SK-N-SH treated with all-trans-retinoic acid at 6 μM for 48 hours (cell line): ENCODE measurements around the gene PHF19.

ENCODE experiments used
- ATAC-seq: fragments of 200-7000 bp; cut with Tn5 transposase; 3 replicates; pipeline ENCODE4 v1.9.1; 2020; ENCODE audit warnings: mild to moderate bottlenecking, moderate library complexity
- ARNTL ChIP-seq: fragments of 450-650 bp; formaldehyde crosslinking; IDR thresholded peaks from 2 replicates; pipeline ENCODE4 v1.5.0; 2020; ENCODE audit warnings: low read depth, mild to moderate bottlenecking, moderate library complexity, borderline replicate concordance
- BACH2 ChIP-seq: fragments of 250-450 bp; sonication (Bioruptor Pico); IDR thresholded peaks from 2 replicates; pipeline ENCODE4 v1.9.0; 2021; ENCODE audit warnings: mild to moderate bottlenecking, borderline replicate concordance
- CREB5 ChIP-seq: fragments of 250-450 bp; sonication (Bioruptor Pico); IDR thresholded peaks from 2 replicates; pipeline ENCODE4 v1.5.1; 2020; ENCODE audit warnings: low read depth, mild to moderate bottlenecking, moderate library complexity
- CSDC2 ChIP-seq: fragments of 250-450 bp; sonication (Bioruptor Pico); IDR thresholded peaks from 2 replicates; pipeline ENCODE4 v1.5.0; 2020; ENCODE audit warnings: mild to moderate bottlenecking, moderate library complexity
- CSRNP3 ChIP-seq: fragments of 250-450 bp; sonication (Bioruptor Pico); IDR thresholded peaks from 2 replicates; pipeline ENCODE4 v1.5.1; 2021; ENCODE audit warnings: mild to moderate bottlenecking, moderate library complexity
- ESRRG ChIP-seq: fragments of 250-450 bp; sonication (Bioruptor Pico); IDR thresholded peaks from 2 replicates; pipeline ENCODE4 v1.6.1; 2021; ENCODE audit warnings: mild to moderate bottlenecking
- GLIS3 ChIP-seq: fragments of 250-450 bp; sonication (Bioruptor Pico); IDR thresholded peaks from 2 replicates; pipeline ENCODE4 v1.5.0; 2020; ENCODE audit warnings: mild to moderate bottlenecking, moderate library complexity
- ISL1 ChIP-seq: fragments of 250-450 bp; sonication (Bioruptor Pico); IDR thresholded peaks from 2 replicates; pipeline ENCODE4 v2.1.2; 2022; ENCODE audit warnings: mild to moderate bottlenecking, moderate library complexity
- PATZ1 ChIP-seq: fragments of 250-450 bp; sonication (Bioruptor Pico); IDR thresholded peaks from 2 replicates; pipeline ENCODE4 v1.8.0; 2020; ENCODE audit warnings: mild to moderate bottlenecking, moderate library complexity, borderline replicate concordance
- POU6F1 ChIP-seq: fragments of 250-450 bp; sonication (Bioruptor Pico); IDR thresholded peaks from 2 replicates; pipeline ENCODE4 v1.8.0; 2021; ENCODE audit warnings: low read depth, mild to moderate bottlenecking, moderate library complexity, borderline replicate concordance
- PPARA ChIP-seq: fragments of 250-450 bp; sonication (Bioruptor Pico); IDR thresholded peaks from 2 replicates; pipeline ENCODE4 v1.5.0; 2020; ENCODE audit warnings: mild to moderate bottlenecking, borderline replicate concordance
- RARB ChIP-seq: fragments of 250-450 bp; sonication (Bioruptor Pico); IDR thresholded peaks from 2 replicates; pipeline ENCODE4 v1.8.0; 2021; ENCODE audit warnings: mild to moderate bottlenecking, moderate library complexity
- SNAI2 ChIP-seq: fragments of 250-450 bp; sonication (Bioruptor Pico); IDR thresholded peaks from 2 replicates; pipeline ENCODE4 v1.5.0; 2020; ENCODE audit warnings: mild to moderate bottlenecking, moderate library complexity
- TSHZ2 ChIP-seq: fragments of 250-450 bp; sonication (Bioruptor Pico); IDR thresholded peaks from 2 replicates; pipeline ENCODE4 v1.5.0; 2020; ENCODE audit warnings: mild to moderate bottlenecking, moderate library complexity
- ZC3H10 ChIP-seq: fragments of 250-450 bp; sonication (Bioruptor Pico); IDR thresholded peaks from 2 replicates; pipeline ENCODE4 v1.5.1; 2021; ENCODE audit warnings: mild to moderate bottlenecking, moderate library complexity
- ZFP3 ChIP-seq: fragments of 250-450 bp; sonication (Bioruptor Pico); IDR thresholded peaks from 2 replicates; pipeline ENCODE4 v1.5.0; 2020; ENCODE audit warnings: mild to moderate bottlenecking, moderate library complexity
- ZFP30 ChIP-seq: fragments of 450-650 bp; formaldehyde crosslinking; IDR thresholded peaks from 2 replicates; pipeline ENCODE4 v1.5.0; 2022; ENCODE audit warnings: mild to moderate bottlenecking, moderate library complexity
- ZNF565 ChIP-seq: fragments of 450-650 bp; formaldehyde crosslinking; conservative IDR thresholded peaks from 2 replicates; pipeline ENCODE4 v1.5.0; 2020; ENCODE audit warnings: low read depth, mild to moderate bottlenecking, moderate library complexity
- ZNF70 ChIP-seq: fragments of 450-650 bp; formaldehyde crosslinking; IDR thresholded peaks from 2 replicates; pipeline ENCODE4 v1.5.0; 2020; ENCODE audit warnings: mild to moderate bottlenecking, moderate library complexity
- ZNF8 ChIP-seq: fragments of 450-650 bp; formaldehyde crosslinking; IDR thresholded peaks from 2 replicates; pipeline ENCODE4 v1.5.0; 2020; ENCODE audit warnings: mild to moderate bottlenecking, moderate library complexity

Gene PHF19

GRCh38 chr9:120889606-120890271 lies 12.8 kb upstream of the PHF19 start (continued):
- TF ChIP-seq ISL1 (no peak), SNAI2 (no peak), GLIS3 (CRISPR knock-in tag) (no peak)

GRCh38 chr9:120888626-120889025 lies 11.6 kb upstream of the PHF19 start:
- TF ChIP-seq BACH2 (no peak), POU6F1 (CRISPR knock-in tag) (no peak), ZFP30 (no peak), SNAI2 (no peak)
- ATAC-seq: no peak

- TF ChIP-seq ZNF565 (CRISPR knock-in tag): no peak
- no peak for TF ChIP-seq ZNF8 (CRISPR knock-in tag)
- no peak for TF ChIP-seq PATZ1 (CRISPR knock-in tag)
- TF ChIP-seq CSRNP3 (CRISPR knock-in tag): no peak
- no peak for TF ChIP-seq PPARA (CRISPR knock-in tag)
- no peak for TF ChIP-seq ARNTL
- TF ChIP-seq TSHZ2 (CRISPR knock-in tag): no peak
- no peak for TF ChIP-seq POU6F1 (CRISPR knock-in tag)
- no peak for TF ChIP-seq SNAI2
- no peak for TF ChIP-seq RARB (CRISPR knock-in tag)
- no peak for TF ChIP-seq ZC3H10
- TF ChIP-seq ESRRG (CRISPR knock-in tag): no peak
- no peak for TF ChIP-seq ISL1
- no peak for TF ChIP-seq ZFP3 (CRISPR knock-in tag)
- no peak for TF ChIP-seq CREB5 (CRISPR knock-in tag)
- TF ChIP-seq CSDC2 (CRISPR knock-in tag): no peak
- TF ChIP-seq BACH2: no peak
- no peak for TF ChIP-seq ZNF70
- ATAC-seq: peak; percentile 58
Observed at GRCh38 chr9:120886490-120886967, 9.5 kb upstream of the PHF19 start.
